Skeletal muscle satellite cell (primary cell): ENCODE measurements around the gene TFAP2A.

ENCODE experiments used
- H3K27me3 ChIP-seq: 2 replicates; pipeline ENCODE4 v1.7.0; 2013; ENCODE audit warnings: low read length; ENCODE audit not compliant: control insufficient read depth, insufficient read depth
- H3K36me3 ChIP-seq: 2 replicates; pipeline ENCODE4 v1.7.0; 2013; ENCODE audit warnings: mild to moderate bottlenecking, control low read depth, low read length; ENCODE audit not compliant: insufficient read depth
- H3K4me1 ChIP-seq: 2 replicates; pipeline ENCODE4 v1.7.0; 2013; ENCODE audit warnings: low read length; ENCODE audit not compliant: control insufficient read depth, insufficient read depth
- H3K4me2 ChIP-seq: 2 replicates; pipeline ENCODE4 v1.7.0; 2013; ENCODE audit warnings: mild to moderate bottlenecking, low read length
- H3K4me3 ChIP-seq: 2 replicates; pipeline ENCODE4 v1.7.0; 2013; ENCODE audit warnings: low read length
- H3K9ac ChIP-seq: 2 replicates; pipeline ENCODE4 v1.7.0; 2013; ENCODE audit warnings: mild to moderate bottlenecking, low read depth, low read length, moderate library complexity
- H3K9me3 ChIP-seq: replicated peaks from 2 replicates; pipeline ENCODE4 v1.7.0; 2013; ENCODE audit warnings: mild to moderate bottlenecking, control low read depth, low read length

Gene TFAP2A

GRCh38 chr6:10402648-10403311 is 12.1 kb downstream of the TFAP2A start:
- no peak overlapping the region for H3K4me2 ChIP-seq
- H3K4me3 ChIP-seq: no peak overlapping the region
- H3K4me1 ChIP-seq: peaks cover 10% of the 10 kb centered on the region
- H3K27me3 ChIP-seq: peaks cover 69% of the 10 kb centered on the region
- H3K36me3 ChIP-seq: no peaks in the 10 kb centered on the region
- no peaks in the 10 kb centered on the region for H3K9me3 ChIP-seq
- no peak overlapping the region for H3K9ac ChIP-seq

- Histone ChIP-seq H3K4me1 (peaks cover 10% of the 10 kb centered on the region), H3K36me3 (no peaks in the 10 kb centered on the region), H3K9me3 (no peaks in the 10 kb centered on the region), H3K9ac (no peak overlapping the region), H3K4me3 (no peak overlapping the region), H3K27me3 (peaks cover 68% of the 10 kb centered on the region), H3K4me2 (no peak overlapping the region)
These were observed 13.1 kb downstream of the TFAP2A start for GRCh38 chr6:10401632-10402223.

GRCh38 chr6:10401004-10401536 is 13.8 kb downstream of the TFAP2A start:
- Histone ChIP-seq H3K9me3 (no peaks in the 10 kb centered on the region), H3K9ac (no peak overlapping the region), H3K4me3 (no peak overlapping the region), H3K36me3 (no peaks in the 10 kb centered on the region), H3K27me3 (peaks cover 67% of the 10 kb centered on the region), H3K4me1 (peaks cover 10% of the 10 kb centered on the region), H3K4me2 (no peak overlapping the region)

GRCh38 chr6:10400330-10400729 is 14.5 kb downstream of the TFAP2A start:
- no peaks in the 10 kb centered on the region for H3K36me3 ChIP-seq
- H3K9me3 ChIP-seq: no peaks in the 10 kb centered on the region
- H3K27me3 ChIP-seq: peaks cover 74% of the 10 kb centered on the region
- no peak overlapping the region for H3K9ac ChIP-seq
- H3K4me2 ChIP-seq: no peak overlapping the region
- peaks cover 10% of the 10 kb centered on the region for H3K4me1 ChIP-seq
- H3K4me3 ChIP-seq: no peak overlapping the region

GRCh38 chr6:10399451-10399850 is 15.4 kb downstream of the TFAP2A start:
- Histone ChIP-seq H3K9ac (no peak overlapping the region), H3K4me3 (no peak overlapping the region), H3K4me1 (peaks cover 6% of the 10 kb centered on the region), H3K9me3 (no peaks in the 10 kb centered on the region), H3K4me2 (no peak overlapping the region), H3K36me3 (no peaks in the 10 kb centered on the region), H3K27me3 (peaks cover 76% of the 10 kb centered on the region)

GRCh38 chr6:10398446-10399218 is 16.2 kb downstream of the TFAP2A start:
- peaks cover 5% of the 10 kb centered on the region for H3K4me1 ChIP-seq
- peaks cover 85% of the 10 kb centered on the region for H3K27me3 ChIP-seq
- no peaks in the 10 kb centered on the region for H3K36me3 ChIP-seq
- no peaks in the 10 kb centered on the region for H3K9me3 ChIP-seq
- no peak overlapping the region for H3K9ac ChIP-seq
- no peak overlapping the region for H3K4me2 ChIP-seq
- no peak overlapping the region for H3K4me3 ChIP-seq

GRCh38 chr6:10397756-10398445 is 17.0 kb downstream of the TFAP2A start:
- Histone ChIP-seq H3K4me1 (no peaks in the 10 kb centered on the region), H3K36me3 (no peaks in the 10 kb centered on the region), H3K9me3 (no peaks in the 10 kb centered on the region), H3K4me3 (no peak overlapping the region), H3K27me3 (peaks cover 90% of the 10 kb centered on the region), H3K4me2 (no peak overlapping the region), H3K9ac (no peak overlapping the region)

GRCh38 chr6:10396785-10397184 is 18.1 kb downstream of the TFAP2A start:
- Histone ChIP-seq H3K4me2 (no peak overlapping the region), H3K36me3 (no peaks in the 10 kb centered on the region), H3K9ac (no peak overlapping the region), H3K27me3 (peaks cover 87% of the 10 kb centered on the region), H3K9me3 (no peaks in the 10 kb centered on the region), H3K4me3 (no peak overlapping the region), H3K4me1 (no peaks in the 10 kb centered on the region)

GRCh38 chr6:10395704-10396546 is 18.9 kb downstream of the TFAP2A start:
- H3K9ac ChIP-seq: no peak overlapping the region
- no peaks in the 10 kb centered on the region for H3K36me3 ChIP-seq
- H3K4me1 ChIP-seq: no peaks in the 10 kb centered on the region
- no peak overlapping the region for H3K4me2 ChIP-seq
- peaks cover 87% of the 10 kb centered on the region for H3K27me3 ChIP-seq
- no peaks in the 10 kb centered on the region for H3K9me3 ChIP-seq
- H3K4me3 ChIP-seq: no peak overlapping the region

GRCh38 chr6:10395171-10395703 is 19.6 kb downstream of the TFAP2A start:
- no peak overlapping the region for H3K4me3 ChIP-seq
- H3K9ac ChIP-seq: no peak overlapping the region
- no peaks in the 10 kb centered on the region for H3K4me1 ChIP-seq
- H3K4me2 ChIP-seq: no peak overlapping the region
- H3K27me3 ChIP-seq: peaks cover 87% of the 10 kb centered on the region
- H3K9me3 ChIP-seq: no peaks in the 10 kb centered on the region
- no peaks in the 10 kb centered on the region for H3K36me3 ChIP-seq
